Immature natural killer cell (primary cell): ENCODE results near the gene CCDC107. TPM values are rescaled to one million over a fixed set of nuclear protein-coding genes. Genes with fewer than 3 reads are reported as not detected.

Source experiments
- polyA plus RNA-seq, 3 donors: library from polyadenylated mRNA; unstranded; fragments of 300-500 nt; fragmentation: Illumina TruSeq; gene quantifications; one replicate each; pipeline ENCODE4 v1.2.3, GENCODE V29; 2021

Gene CCDC107
- polyA plus RNA-seq, 3 donors from 2014 or later = 101 to 106 (median 103) TPM

Other genes with a start within 250 kb of the CCDC107 start
- under 1 TPM in 2 of 3 donors, not detected in 1; 0.44 to 0.69 TPM for gene RUSC2, start 168.2 kb upstream of the CCDC107 start, polyA plus RNA-seq
- 10 to 100 TPM in 1 of 3 donors, 1 to 10 TPM in 2; 6.5 to 23.7 (median 8.1) TPM for gene TESK1, start 53.0 kb upstream of the CCDC107 start, polyA plus RNA-seq
- gene CD72, start 39.9 kb upstream of the CCDC107 start, polyA plus RNA-seq = 10 to 100 TPM in 2 of 3 donors, 1 to 10 TPM in 1; 6.2 to 18.4 (median 10.1) TPM
- gene SIT1, start 7.4 kb upstream of the CCDC107 start, polyA plus RNA-seq = 1 to 10 TPM in 1 of 3 donors, under 1 TPM in 2; 0.26 to 1.4 (median 0.49) TPM
- 10 to 100 TPM in 1 of 3 donors, not detected in 2; 23.0 TPM for gene RMRP, start 273 bp upstream of the CCDC107 start, polyA plus RNA-seq
- gene ARHGEF39, start 6.9 kb downstream of the CCDC107 start, polyA plus RNA-seq = 1 to 10 TPM in 2 of 3 donors, under 1 TPM in 1; 0.92 to 1.9 (median 1.1) TPM
- not detected for gene CA9, start 15.6 kb downstream of the CCDC107 start, polyA plus RNA-seq
- gene TPM2, start 31.6 kb downstream of the CCDC107 start, polyA plus RNA-seq = under 1 TPM in 1 of 3 donors, not detected in 2; 0.28 TPM
- 100 to 1,000 TPM in 1 of 3 donors, 10 to 100 TPM in 2; 21.4 to 260 (median 61.5) TPM for gene TLN1, start 73.9 kb downstream of the CCDC107 start, polyA plus RNA-seq
- 10 to 100 TPM; 47.8 to 59.3 (median 50.0) TPM for gene CREB3, start 74.4 kb downstream of the CCDC107 start, polyA plus RNA-seq
- 10 to 100 TPM; 20.3 to 43.3 (median 37.4) TPM for gene GBA2, start 90.9 kb downstream of the CCDC107 start, polyA plus RNA-seq
- 10 to 100 TPM in 1 of 3 donors, 1 to 10 TPM in 2; 5.4 to 10.6 (median 8.2) TPM for gene RGP1, start 91.0 kb downstream of the CCDC107 start, polyA plus RNA-seq
- 1 to 10 TPM in 1 of 3 donors, not detected in 2; 1.3 TPM for gene MSMP, start 96.0 kb downstream of the CCDC107 start, polyA plus RNA-seq
- under 1 TPM in 1 of 3 donors, not detected in 2; 0.46 TPM for gene NPR2, start 133.3 kb downstream of the CCDC107 start, polyA plus RNA-seq
- gene SPAG8, start 154.0 kb downstream of the CCDC107 start, polyA plus RNA-seq = 1 to 10 TPM in 1 of 3 donors, under 1 TPM in 1, not detected in 1; 0.43 to 2.1 TPM
- gene HINT2, start 156.8 kb downstream of the CCDC107 start, polyA plus RNA-seq = 100 to 1,000 TPM; 105 to 124 (median 122) TPM
- not detected for gene FAM221B, start 170.4 kb downstream of the CCDC107 start, polyA plus RNA-seq
- gene TMEM8B, start 170.9 kb downstream of the CCDC107 start, polyA plus RNA-seq = 1 to 10 TPM; 1.1 to 2.1 (median 1.6) TPM
- not detected for gene OR13J1, start 212.1 kb downstream of the CCDC107 start, polyA plus RNA-seq
- not detected for gene HRCT1, start 247.9 kb downstream of the CCDC107 start, polyA plus RNA-seq